ENCODE data around the gene CNTNAP2. TPM values are rescaled to one million over a fixed set of nuclear protein-coding genes. Genes with fewer than 3 reads are reported as not detected.

The CNTNAP2 gene
- total RNA-seq, 2 experiments from 2014 or later, result not detected

GRCh38 chr7:146960773-146961391, 844.3 kb downstream of the CNTNAP2 start:
- DNase-seq, result no peak
- H3K27ac Mint-ChIP-seq, result no peak overlapping the region
- H3K9me3 ChIP-seq (ENCODE audit: control insufficient read depth in 1 of 2, insufficient read depth in 1 of 2, low read length in 2 of 2), result peaks cover 3 to 11% of the 10 kb centered on the region in 2 experiments
- no peak overlapping the region for H3K4me3 ChIP-seq (ENCODE audit: low read length)
- no peaks in the 10 kb centered on the region for H3K4me1 ChIP-seq (ENCODE audit: insufficient read depth, low read length)
- intact Hi-C loops (cut with DNase I, micrococcal nuclease), result no loop called here
- H3K9me3 Mint-ChIP-seq, result peaks cover 3% of the 10 kb centered on the region
- no peak for ATAC-seq (ENCODE audit: poor library complexity)
- no peaks in the 10 kb centered on the region for H3K4me1 Mint-ChIP-seq (ENCODE audit: low read depth)
- no peak overlapping the region for H3K27ac ChIP-seq (ENCODE audit: low read depth in 1 of 2, low read length in 2 of 2)
- no peak overlapping the region for H3K4me3 Mint-ChIP-seq
- H3K36me3 Mint-ChIP-seq (ENCODE audit: low read depth), result no peaks in the 10 kb centered on the region
- no peaks in the 10 kb centered on the region for H3K36me3 ChIP-seq (ENCODE audit: insufficient read depth, low read length)
- H3K27me3 ChIP-seq (ENCODE audit: control insufficient read depth in 1 of 2, insufficient read depth in 2 of 2, low read length in 2 of 2), result no peaks in the 10 kb centered on the region
- TF ChIP-seq CTCF (IDR thresholded peaks at IDR 0.05), result no peak
- H3K27me3 Mint-ChIP-seq, result no peaks in the 10 kb centered on the region
- POLR2A ChIA-PET, result no interaction called here
- CTCF ChIA-PET, result no interaction called here

DNA sequence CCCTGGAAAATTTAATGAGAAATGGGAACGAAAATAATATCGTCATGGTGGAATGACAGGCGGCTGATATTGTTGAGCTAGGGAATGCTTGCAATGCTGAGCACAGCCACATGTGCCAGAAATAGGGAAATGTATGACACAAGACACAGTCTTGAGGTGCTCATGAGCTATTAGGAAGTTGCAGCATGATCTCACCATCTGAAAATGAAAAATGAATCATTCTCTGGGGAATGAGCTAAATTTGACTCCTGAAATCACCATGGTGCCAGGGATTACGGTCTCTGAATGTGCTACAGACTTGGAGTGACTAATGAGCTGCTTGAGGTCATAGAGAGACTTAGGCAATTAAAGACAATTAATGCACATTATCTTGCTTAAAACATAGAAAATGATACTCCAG, 845.0 kb downstream of the CNTNAP2 start:
- Histone ChIP-seq H3K27ac (ENCODE audit: low read depth in 1 of 2, low read length in 2 of 2) (no peak overlapping the region), H3K4me3 (ENCODE audit: low read length) (no peak overlapping the region), H3K4me1 (ENCODE audit: insufficient read depth, low read length) (no peaks in the 10 kb centered on the region), H3K36me3 (ENCODE audit: insufficient read depth, low read length) (no peaks in the 10 kb centered on the region), H3K27me3 (ENCODE audit: control insufficient read depth in 1 of 2, insufficient read depth in 2 of 2, low read length in 2 of 2) (no peaks in the 10 kb centered on the region), H3K9me3 (ENCODE audit: control insufficient read depth in 1 of 2, insufficient read depth in 1 of 2, low read length in 2 of 2) (peaks cover 3 to 14% of the 10 kb centered on the region in 2 experiments)
- DNase-seq (no peak), ATAC-seq (ENCODE audit: poor library complexity) (no peak)
- intact Hi-C loops (cut with DNase I, micrococcal nuclease), result no loop called here
- ChIA-PET CTCF (no interaction called here), POLR2A (no interaction called here)
- H3K9me3 Mint-ChIP-seq, result peaks cover 5% of the 10 kb centered on the region
- H3K27me3 Mint-ChIP-seq, result no peaks in the 10 kb centered on the region
- no peaks in the 10 kb centered on the region for H3K36me3 Mint-ChIP-seq (ENCODE audit: low read depth)
- no peak overlapping the region for H3K27ac Mint-ChIP-seq
- no peak overlapping the region for H3K4me3 Mint-ChIP-seq
- no peaks in the 10 kb centered on the region for H3K4me1 Mint-ChIP-seq (ENCODE audit: low read depth)
- TF ChIP-seq CTCF (IDR thresholded peaks at IDR 0.05), result no peak

DNA sequence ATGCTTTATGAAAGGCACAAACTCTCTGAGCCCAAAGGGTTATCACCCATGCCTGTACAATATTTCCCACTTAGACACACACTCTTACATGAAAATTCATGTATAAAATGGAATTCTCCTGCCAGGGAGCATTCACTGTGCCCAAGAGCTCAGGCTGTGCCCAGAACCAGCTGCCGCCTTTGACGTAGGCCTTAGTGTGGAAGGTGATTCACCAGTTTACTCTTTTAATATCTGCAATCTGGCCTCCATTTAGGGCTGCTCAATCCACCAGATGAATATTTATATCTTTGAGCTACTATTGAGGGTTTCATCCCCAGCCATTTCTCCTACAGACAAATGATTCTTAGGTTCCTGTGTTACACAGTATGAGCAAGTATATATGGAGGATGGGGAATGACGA, 849.7 kb downstream of the CNTNAP2 start:
- ATAC-seq (ENCODE audit: poor library complexity), result no peak

More for the DNA sequence above, 849.7 kb downstream of the CNTNAP2 start:
- no peaks in the 10 kb centered on the region for H3K27me3 Mint-ChIP-seq
- peaks cover 4% of the 10 kb centered on the region for H3K9me3 Mint-ChIP-seq
- H3K4me1 Mint-ChIP-seq (ENCODE audit: low read depth), result no peaks in the 10 kb centered on the region
- Histone ChIP-seq H3K4me3 (ENCODE audit: low read length) (no peak overlapping the region), H3K27ac (ENCODE audit: low read depth in 1 of 2, low read length in 2 of 2) (no peak overlapping the region), H3K36me3 (ENCODE audit: insufficient read depth, low read length) (no peaks in the 10 kb centered on the region), H3K27me3 (ENCODE audit: control insufficient read depth in 1 of 2, insufficient read depth in 2 of 2, low read length in 2 of 2) (no peaks in the 10 kb centered on the region), H3K9me3 (ENCODE audit: control insufficient read depth in 1 of 2, insufficient read depth in 1 of 2, low read length in 2 of 2) (peaks cover 3 to 5% of the 10 kb centered on the region in 2 experiments), H3K4me1 (ENCODE audit: insufficient read depth, low read length) (no peaks in the 10 kb centered on the region)
- no peaks in the 10 kb centered on the region for H3K36me3 Mint-ChIP-seq (ENCODE audit: low read depth)
- intact Hi-C loops (cut with DNase I, micrococcal nuclease), result no loop called here
- TF ChIP-seq CTCF (IDR thresholded peaks at IDR 0.05), result no peak
- H3K4me3 Mint-ChIP-seq, result no peak overlapping the region
- ChIA-PET CTCF (no interaction called here), POLR2A (no interaction called here)
- DNase-seq, result no peak
- no peak overlapping the region for H3K27ac Mint-ChIP-seq

All from CD4-positive, alpha-beta T cell (primary cell).